ENCODE data around the gene TM4SF5.

- no peak for TF ChIP-seq GATA2 (IDR thresholded peaks at IDR 0.05; ENCODE audit: low read depth, low read length)
- TF ChIP-seq GATA3 (IDR thresholded peaks at IDR 0.05; ENCODE audit: low read depth, low read length), result no peak
Observed at GRCh38 chr17:4811471-4811870, 39.8 kb downstream of the TM4SF5 start.
